ENCODE measurements around the gene IGSF21.

Gene IGSF21

DNA sequence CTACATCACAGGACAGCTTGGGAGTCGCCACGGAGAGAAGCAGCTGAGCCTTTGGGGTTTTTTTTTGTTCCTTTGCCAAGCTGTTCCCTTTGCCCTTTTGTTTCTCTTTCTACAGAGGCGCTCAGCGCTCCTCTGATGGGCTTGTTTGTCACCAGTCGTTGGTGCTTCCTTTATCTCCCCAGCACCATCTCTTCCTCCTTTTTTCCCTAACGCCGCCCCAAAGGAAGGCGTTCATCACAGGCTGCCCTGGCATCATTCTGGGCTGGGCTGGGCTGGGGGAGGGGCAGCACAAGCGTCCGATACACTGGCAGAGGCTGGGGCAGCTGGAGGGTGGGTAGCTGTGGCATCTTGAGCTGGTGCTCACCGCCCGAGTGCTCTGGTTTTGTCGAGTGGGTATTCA, 10.5 kb downstream of the IGSF21 start:
- no peak for FAIRE-seq
- DNase-seq (ENCODE audit: insufficient read length, low spot score), result no peak

DNA sequence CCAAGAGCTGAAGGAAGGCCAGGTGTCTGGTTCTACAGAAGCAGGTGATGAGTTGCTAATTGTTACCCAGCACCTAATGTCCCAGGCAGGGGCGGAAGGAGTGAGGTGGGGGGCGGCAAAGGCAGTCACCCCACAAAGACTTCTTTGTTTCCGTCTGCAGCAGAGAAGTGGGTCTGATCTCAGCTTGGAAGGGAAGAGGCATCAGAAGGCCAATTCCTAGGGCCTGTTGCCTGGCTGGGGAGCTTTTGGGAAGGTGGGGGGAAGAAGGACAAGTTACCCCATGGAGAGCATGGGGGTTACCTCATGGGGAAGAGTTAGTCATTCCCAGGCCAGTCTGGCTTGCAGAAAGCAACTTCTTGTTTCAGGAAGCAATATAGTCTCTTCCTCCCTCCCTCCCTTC, 10.9 kb downstream of the IGSF21 start:
- FAIRE-seq, result no peak
- DNase-seq (ENCODE audit: insufficient read length, low spot score), result no peak

DNA sequence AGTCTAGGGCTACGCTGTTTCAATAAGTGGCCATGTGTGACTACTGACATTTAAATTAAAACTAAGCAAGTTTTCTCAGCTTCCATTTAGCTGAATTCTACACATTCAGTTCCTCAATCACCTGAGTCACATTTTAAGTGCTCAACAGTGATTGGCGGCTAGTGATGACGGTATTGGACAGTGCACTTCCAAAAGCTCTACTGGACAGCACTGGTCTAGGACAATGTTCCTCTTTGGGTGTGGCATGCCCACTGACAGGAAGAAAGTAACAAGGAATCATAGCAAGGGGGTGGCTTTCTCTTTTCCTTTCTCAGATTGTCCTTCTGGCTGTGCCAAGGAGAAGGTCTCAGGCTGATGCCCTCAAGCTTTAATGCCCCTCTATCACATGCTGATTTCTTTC, 11.7 kb downstream of the IGSF21 start:
- DNase-seq (ENCODE audit: insufficient read length, low spot score), result no peak

DNA sequence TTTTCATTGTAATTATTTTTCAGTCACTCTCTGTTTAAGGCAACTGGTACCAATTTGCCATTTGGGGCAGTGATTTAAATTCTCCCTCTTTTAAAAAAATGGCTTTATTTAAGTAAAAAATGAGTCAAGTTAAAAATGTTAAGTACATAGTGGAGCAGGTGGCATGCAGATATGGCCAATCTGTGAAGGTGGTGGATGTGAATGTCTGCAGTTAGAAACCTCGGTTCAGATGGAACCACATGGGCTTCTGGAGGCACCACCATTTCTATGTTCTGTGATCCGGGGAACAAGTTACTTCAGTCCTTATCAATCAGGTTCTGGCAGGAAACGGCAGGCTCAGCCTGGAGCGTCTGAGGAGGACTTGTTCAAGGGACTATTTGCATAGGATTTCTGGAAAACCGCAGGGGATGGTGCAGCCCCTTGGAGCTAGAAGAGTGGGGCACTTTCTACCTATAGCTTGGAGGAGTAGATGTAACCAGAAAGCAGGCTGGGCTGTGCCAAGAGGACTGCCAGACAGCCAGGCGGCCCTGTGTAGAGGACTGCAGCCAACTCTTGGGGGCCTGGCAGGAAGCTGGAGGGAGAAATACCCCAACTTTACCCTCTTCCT, 12.3 kb downstream of the IGSF21 start:
- no peak for DNase-seq (ENCODE audit: insufficient read length, low spot score)
- FAIRE-seq, result no peak

More for the DNA sequence above, 11.7 kb downstream of the IGSF21 start:
- no peak for FAIRE-seq

DNA sequence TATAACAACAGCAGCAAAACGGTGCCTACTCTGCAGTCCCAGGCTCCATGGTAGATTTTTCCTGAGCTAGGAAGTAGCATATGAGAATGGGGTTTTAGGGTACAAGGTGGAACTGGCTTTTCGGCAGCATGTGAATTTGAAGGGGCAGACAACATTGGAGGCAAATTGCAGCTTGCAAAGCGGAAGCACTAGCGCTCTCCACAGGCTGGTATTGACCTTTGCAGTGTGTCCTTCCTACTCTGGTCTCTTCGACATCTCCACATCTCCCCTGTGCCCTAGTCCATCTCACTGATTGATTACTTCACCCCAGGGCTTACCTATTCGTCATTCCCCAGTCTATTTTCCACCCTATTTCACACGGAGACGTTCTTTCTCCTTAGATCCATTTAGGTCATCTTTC, 13.0 kb downstream of the IGSF21 start:
- FAIRE-seq (no peak), DNase-seq (ENCODE audit: insufficient read length, low spot score) (no peak)

DNA sequence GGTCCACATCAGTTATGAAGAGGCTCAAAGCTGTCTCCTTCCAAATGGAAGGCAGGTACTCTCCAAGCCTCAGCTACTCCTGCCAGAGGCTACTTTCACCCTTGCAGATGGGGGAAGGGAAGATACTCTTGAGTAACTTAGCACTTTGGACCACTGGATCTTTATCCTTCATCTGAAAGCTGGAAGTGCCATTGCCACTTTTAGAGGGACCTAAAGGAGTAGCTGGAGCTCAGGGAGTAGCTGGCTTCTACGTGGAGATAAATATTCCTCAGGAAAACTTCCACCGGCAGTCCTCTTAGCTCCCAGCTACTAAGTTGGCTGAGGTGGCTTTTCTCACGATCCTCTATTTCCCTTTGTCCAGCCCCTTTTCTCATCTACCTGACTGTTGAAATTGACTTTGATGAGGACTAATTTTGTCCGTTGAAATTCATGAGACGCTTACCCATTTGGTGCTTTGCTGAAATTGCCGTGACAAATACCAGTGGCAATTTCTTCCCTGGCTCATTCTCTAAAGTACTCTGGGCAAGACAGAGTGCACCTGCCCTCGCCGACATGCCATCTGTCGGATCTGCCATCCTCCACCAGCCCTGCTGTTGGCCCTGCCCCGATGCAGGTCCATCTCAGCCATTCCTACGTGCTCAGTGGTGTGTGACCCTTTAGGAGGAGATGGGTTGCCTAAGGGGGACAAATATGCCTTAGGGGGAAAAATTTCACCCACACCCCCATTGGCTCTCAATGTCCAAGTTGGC, 13.6 kb downstream of the IGSF21 start:
- no peak for FAIRE-seq
- DNase-seq (ENCODE audit: insufficient read length, low spot score), result no peak

DNA sequence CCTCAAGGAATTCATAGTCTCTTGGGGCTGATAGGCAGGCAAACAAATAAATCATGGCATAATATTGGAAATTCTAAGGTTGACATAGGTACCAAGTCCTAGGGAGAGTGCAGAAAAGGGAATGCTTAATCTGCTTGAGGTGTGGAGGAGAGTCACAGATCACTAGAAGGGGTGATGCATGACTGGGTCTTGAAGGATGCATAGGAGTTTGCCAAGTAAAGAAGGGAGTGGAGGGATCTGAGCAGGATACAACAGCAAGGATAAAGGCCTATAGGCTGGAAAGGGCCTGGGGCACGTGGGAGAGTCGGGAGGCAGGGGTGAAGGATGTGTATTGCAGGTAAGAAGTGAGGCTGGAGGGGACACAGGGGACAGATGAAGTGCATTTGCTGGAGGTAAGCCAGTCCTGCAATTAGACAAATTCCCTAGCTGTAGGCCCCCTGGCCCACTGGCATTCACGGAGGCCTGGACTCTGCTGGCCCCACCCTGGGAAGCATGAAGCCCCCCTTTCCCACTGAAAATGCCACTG, 15.9 kb downstream of the IGSF21 start:
- DNase-seq (ENCODE audit: insufficient read length, low spot score), result no peak
- FAIRE-seq, result no peak

DNA sequence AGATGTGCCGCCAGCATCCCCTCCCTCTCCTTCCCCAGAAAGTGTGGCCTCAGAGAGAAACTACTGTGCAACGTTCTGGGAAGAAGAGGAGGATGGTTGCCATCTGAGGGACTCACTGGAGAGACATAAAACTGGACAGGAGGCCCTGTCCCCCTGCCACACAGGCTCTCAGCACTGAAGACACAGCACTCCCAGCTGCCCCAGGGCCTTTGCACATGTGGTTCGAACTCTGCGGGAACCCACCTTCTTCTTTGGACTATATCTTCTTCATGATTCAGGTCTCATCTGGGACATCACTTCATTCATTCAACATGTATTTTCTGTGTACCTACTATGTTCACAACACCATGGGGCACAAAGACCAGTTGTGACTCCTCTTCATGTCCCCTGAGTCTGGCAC, 17.4 kb downstream of the IGSF21 start:
- DNase-seq (ENCODE audit: insufficient read length, low spot score), result no peak
- FAIRE-seq, result no peak

DNA sequence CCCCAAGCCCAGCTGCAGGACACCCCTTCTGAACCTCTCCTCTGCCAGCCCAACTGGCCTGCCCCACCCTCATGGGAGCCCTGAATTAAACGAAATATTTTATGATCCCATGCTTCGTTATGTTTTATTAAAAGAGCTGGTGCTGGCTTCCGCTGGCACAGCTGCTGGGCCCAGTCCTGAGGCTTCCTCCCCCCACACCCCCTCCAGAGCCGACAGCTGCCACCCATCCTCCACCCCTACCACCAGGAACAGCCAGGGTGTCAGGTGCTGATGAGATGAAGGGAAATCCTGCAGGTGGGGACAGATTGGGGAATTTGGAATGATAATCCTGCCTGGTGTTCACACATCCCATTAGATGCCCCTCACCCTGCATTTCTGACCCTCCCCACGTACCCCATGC, 19.0 kb downstream of the IGSF21 start:
- DNase-seq (ENCODE audit: insufficient read length, low spot score) (no peak), FAIRE-seq (no peak)

DNA sequence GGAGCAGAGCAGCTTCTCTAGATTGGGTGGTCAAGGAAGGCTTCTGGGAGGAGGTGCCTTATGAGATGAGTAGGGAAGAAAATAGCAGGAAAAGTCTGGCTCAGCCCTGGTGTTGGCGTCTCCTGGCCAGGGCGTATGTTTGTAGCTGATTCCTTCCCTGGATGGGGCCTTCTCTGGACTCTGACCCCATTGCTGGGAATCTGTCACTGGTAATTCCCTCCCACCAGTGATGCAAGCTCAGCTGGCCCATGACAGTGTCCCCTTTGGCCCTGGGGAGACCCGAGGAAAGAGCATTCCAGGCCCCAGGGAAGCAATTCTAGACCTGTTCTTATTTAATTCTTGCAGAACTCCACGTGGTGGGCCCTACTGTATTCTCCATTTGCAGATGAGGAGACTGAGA, 20.7 kb downstream of the IGSF21 start:
- FAIRE-seq (no peak), DNase-seq (ENCODE audit: insufficient read length, low spot score) (no peak)

DNA sequence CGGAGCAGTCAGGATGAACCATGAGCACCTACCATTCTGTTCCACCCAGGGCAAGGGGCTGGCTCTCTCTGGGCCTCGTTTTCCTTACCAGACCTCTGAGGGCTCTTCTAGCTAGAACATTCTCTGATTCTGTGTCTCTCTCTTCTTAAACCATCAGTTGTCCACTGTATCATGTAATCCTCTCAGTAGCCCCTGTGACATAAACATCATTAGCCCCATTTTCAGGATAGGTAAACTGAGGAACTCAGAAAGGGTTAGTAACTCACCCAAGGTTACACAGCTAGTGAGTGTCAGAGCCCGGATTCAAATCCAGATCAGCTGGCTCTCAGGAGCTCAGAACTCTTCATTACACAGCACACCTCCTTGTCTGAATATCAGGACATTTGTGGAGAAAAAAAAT, 22.8 kb downstream of the IGSF21 start:
- FAIRE-seq (no peak), DNase-seq (ENCODE audit: insufficient read length, low spot score) (no peak)

DNA sequence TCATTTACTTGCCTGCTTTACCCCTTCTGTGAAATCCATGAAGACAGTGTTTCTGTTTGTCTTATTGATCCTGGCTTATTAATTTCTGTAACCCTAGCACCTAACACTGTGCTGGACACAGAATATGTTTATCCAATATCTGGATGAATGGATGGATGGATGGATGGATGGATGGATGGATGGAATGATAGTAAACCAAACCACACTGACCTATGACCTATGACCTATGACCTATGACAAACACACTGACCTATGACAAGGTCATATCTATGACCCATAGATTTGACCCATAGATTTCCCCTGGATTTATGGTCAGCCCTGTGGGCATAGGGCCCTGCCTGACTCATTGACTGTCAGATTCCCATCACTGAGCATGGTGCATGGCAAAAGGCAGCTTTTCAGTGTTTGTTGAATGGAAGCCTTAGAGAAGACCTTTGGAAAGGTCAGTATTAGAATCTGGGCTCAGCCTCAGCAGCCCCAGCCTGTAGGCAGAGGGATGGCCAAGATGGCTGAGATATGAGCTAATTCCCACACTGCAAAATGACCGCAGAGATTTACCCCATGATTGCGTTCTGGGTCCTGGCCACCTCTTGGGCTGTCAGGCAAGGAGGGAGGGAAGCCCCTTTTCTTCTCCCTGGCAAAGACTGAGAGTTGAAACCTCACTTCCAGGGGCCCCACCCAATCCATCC, 24.6 kb downstream of the IGSF21 start:
- no peak for DNase-seq (ENCODE audit: insufficient read length, low spot score)
- no peak for FAIRE-seq

DNA sequence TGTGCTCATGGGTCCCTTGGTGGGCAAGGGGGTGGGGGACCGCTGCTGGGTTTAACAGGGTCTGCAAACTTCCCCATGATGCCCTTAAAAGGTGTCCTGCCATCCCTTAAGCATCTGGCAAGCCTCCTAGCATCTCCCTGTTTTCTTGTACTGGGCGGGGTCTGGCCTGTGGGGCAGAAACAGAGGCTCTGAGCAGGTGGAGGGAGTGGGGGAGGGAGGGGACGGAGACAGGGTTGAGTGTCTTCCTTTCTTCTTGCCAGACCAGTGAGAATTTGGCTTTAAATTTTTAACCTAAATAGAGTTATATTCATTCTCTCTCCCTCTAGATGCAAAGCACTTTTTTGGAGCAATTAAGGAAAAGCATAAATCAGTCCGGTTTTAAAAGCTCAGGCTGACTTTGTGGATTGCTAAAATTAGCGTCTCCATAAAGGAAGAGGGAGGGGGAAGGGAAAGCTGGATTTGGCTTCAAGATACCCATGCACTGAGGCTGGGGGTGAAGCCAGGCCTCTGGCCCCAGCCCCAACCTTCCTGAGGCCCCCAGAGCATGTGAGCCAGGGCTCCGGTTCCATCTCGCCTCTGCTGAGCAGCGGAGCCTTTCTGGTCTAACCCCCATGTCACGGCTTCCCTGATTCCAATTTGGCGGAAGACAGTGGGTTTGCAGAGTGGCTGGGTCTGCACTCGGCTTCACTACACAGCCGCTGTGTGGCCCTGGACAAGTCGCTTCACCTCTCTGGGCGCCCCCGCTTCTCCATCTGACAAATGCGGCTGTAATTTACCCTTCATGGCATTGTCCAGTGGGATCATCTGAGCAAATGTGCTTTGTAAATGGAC, 25.3 kb downstream of the IGSF21 start:
- FAIRE-seq (no peak), DNase-seq (ENCODE audit: insufficient read length, low spot score) (no peak)

DNA sequence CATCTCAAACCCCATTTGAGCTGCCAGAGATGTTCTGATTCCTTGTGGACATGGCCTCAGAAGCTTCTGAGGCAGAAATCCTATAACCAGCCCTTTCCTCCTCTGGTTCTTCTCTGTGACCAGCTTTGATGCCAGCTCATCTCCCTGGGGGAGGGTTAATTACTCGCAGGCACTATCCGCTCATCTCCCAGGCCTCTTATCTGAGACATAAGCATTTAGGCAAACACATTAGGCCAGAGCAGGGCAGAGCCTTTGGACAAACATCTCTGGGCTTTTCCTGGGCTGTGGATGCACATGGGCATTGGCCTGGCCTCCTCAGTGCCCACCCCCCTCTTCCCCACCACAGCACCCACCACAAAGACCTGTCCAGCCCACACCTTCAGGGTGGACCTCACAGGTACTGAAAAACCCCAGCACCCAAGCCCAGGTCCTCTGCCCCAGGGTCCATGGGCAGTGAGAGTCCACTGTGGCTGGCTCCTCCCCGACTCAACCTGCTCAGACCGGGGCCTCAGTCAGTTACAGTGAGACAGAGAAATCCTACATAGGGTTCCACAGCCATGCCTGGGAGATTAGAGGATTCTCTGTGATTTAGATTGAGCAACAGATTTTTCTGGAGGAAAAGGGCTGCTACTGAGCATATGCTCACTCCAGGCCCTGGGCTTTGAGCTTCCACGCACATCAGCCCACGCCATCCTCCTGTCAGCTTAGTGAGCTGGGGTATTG, 26.9 kb downstream of the IGSF21 start:
- DNase-seq (ENCODE audit: insufficient read length, low spot score) (no peak), FAIRE-seq (no peak)

DNA sequence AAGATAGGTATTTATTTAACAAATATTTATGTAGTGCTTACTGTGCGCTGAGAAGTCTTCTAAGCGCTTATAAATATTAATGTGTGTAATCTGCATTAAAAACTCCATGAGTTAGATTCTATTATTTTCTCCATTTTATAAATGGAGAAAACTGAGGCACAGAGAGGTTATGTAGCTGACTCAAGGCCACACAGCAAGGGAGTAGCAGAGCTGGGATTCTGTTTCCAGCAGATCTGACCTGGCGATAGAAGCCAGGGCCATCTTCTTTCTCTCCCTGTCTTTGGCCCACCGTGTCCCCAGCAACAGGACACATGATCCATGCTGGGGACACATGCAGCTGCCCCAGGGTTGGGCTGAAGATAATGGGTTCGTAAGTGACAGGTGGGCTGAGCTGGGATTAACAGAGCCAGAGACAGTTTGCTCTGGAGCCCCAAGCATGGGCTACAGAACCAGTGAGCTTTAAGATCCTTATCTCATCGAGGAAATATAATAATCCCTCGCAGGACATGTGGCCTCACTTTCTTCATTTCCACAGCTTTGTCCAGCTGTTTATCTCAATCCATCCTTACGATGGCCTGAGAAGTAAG, 30.3 kb downstream of the IGSF21 start:
- no peak for FAIRE-seq

DNA sequence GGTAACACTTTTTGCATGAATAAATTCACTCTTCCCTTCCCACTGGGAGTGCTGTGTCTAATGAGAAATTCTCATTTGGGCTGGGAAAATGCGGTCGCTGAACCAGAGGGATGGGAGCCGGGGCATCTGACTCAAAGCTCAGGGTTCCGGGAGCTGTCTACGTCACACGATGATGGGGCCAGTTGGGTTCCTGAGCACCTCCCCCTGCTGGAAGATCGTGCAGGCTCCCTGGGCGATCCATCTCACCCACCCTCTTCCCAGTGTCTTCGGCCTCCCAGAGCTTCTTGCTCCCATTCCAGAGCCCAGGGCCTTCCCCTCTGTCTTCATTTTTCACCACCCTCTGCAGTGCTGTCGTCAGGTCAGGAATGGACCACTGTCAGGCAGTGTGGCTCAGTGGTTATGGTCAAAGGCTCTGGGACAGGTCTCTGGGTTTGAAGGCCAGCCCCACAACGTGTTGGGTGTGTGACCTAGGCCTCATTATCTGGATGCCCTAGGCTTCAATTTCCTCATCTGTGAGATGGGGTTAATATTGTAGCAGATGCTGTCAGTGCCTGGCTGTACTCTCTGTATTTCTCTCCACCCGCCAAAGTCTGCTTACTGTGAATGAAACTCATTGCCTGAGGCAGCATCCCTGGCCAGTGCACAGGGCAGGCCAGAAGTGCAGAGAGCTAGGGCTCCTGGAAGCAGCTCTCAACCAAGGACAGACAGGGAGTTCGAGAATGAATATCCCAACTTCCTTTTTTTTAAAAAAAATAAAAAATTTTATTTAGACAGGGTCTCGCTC, 31.8 kb downstream of the IGSF21 start:
- FAIRE-seq (no peak), DNase-seq (ENCODE audit: insufficient read length, low spot score) (no peak)

More for the DNA sequence above, 30.3 kb downstream of the IGSF21 start:
- no peak for DNase-seq (ENCODE audit: insufficient read length, low spot score)

DNA sequence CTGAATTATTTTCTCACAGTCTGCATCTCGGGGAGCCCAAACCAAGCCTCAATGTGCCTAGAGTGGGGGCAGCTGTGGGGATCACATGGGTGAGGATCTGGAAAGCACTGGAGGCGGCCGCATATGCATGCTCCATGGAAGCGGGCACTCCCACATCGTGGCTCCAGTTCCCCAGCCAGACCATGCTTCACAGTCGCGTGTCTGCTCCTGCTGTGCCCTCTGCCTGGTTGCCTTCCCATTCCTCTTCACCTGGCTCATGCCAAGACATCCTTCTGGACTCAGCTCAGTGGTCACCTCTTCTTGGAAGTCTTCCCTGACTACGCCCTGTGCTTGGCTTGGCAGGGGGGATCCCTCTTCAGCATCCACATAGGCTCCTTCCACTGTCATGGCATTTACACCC, 32.8 kb downstream of the IGSF21 start:
- no peak for DNase-seq (ENCODE audit: insufficient read length, low spot score)
- no peak for FAIRE-seq

DNA sequence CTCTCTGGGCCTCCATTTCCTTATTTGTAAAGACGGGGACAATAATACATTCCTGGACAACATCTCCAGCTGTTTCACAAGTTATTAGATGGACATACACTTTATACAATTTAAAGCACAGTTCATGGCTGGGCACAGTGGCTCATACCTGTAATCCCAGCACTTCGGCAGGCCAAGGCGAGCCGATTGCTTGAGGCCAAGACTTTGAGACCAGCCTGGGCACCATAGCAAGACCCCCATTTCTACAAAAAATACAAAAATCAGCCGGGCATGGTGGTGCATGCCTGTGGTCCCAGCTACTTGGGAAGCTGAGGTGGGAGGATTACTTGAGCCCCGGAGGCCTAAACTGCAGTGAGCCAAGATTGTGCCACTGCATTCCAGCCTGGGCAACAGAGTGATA, 34.1 kb downstream of the IGSF21 start:
- no peak for DNase-seq (ENCODE audit: insufficient read length, low spot score)
- no peak for FAIRE-seq

DNA sequence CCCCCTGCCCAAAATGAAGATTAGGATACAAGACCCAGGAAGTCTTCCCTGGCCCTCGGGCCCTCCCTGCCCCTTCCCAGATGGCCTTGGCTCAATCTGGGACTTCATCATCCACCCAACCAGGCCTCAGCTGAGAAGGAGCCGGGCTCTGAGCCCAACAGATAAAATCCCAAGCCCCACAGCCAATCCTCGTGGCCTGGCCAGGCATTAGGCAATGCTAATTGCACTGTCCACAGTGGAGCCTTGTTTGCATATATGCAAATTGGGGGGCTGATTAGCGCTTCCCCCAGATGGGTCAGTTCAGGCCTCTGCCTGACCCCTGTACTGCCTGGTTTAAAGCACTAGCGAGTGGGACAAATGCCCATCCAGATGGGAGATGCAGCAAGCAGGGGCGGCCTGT, 34.9 kb downstream of the IGSF21 start:
- no peak for DNase-seq (ENCODE audit: insufficient read length, low spot score)
- no peak for FAIRE-seq

Measured in GM19239 (cell line).